ENCODE data around the gene OSCP1. TPM values are rescaled to one million over a fixed set of nuclear protein-coding genes. Genes with fewer than 3 reads are reported as not detected.

The OSCP1 gene
- total RNA-seq, 1 donor from 2014 or later = 7.1 TPM

DNA sequence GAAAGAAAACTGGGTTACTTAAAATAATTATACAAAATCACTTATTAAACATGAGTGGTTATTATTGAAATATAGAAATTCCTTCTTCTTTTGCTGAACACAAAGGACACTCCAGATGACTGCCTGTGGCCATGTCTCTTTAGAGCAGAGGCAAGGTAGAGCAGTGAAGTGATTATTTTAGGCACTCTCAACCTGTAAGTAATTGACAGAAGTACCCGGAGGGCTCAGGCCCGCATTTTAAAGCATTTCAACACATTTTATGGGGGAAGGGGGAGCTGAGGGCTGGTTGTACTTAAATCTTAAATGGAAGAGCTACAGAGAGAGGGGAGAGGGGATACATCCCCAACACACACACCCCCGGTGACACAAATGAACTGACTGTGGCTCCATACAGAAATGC lies 10.2 kb downstream of the OSCP1 start:
- DNase-seq = no peak
- Histone ChIP-seq H3K36me3 (peaks cover 5% of the 10 kb centered on the region), H3K9me3 (replicated peaks) (no peaks in the 10 kb centered on the region), H3K4me1 (no peaks in the 10 kb centered on the region), H3K27me3 (ENCODE audit: low read depth) (no peaks in the 10 kb centered on the region), H3K4me3 (no peak overlapping the region), H3K27ac (replicated peaks) (no peak overlapping the region)
- TF ChIP-seq, protein P1, sequence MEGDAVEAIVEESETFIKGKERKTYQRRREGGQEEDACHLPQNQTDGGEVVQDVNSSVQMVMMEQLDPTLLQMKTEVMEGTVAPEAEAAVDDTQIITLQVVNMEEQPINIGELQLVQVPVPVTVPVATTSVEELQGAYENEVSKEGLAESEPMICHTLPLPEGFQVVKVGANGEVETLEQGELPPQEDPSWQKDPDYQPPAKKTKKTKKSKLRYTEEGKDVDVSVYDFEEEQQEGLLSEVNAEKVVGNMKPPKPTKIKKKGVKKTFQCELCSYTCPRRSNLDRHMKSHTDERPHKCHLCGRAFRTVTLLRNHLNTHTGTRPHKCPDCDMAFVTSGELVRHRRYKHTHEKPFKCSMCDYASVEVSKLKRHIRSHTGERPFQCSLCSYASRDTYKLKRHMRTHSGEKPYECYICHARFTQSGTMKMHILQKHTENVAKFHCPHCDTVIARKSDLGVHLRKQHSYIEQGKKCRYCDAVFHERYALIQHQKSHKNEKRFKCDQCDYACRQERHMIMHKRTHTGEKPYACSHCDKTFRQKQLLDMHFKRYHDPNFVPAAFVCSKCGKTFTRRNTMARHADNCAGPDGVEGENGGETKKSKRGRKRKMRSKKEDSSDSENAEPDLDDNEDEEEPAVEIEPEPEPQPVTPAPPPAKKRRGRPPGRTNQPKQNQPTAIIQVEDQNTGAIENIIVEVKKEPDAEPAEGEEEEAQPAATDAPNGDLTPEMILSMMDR (IDR thresholded peaks at IDR 0.05; ENCODE audit: borderline replicate concordance) = no peak
- intact Hi-C loops (cut with micrococcal nuclease) = no loop called here

DNA sequence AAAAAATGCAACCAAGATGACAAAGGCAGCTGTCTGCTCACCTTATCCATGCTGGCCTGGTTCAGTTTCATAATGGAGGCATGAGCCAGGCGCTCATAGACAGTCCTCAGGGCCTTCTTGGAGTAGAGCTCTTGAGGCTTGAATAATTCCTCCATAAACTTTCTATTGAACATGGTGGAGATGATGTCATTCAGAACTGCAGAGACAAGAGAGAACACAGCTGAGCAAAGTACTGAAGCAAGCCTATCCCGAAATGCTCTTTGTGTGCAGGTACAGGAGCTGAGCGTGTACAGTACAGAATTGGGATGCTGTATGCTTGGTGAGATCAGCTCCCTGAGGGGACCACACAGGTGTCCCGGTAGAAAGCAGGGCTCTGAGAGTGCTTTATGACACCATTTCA lies 11.5 kb downstream of the OSCP1 start:
- Histone ChIP-seq H3K27me3 (ENCODE audit: low read depth) (no peaks in the 10 kb centered on the region), H3K36me3 (peaks cover 5% of the 10 kb centered on the region), H3K4me1 (no peaks in the 10 kb centered on the region), H3K9me3 (replicated peaks) (no peaks in the 10 kb centered on the region), H3K4me3 (no peak overlapping the region), H3K27ac (replicated peaks) (no peak overlapping the region)
- TF ChIP-seq, protein P1 (IDR thresholded peaks at IDR 0.05; ENCODE audit: borderline replicate concordance) = no peak
- intact Hi-C loops (cut with micrococcal nuclease) = no loop called here
- no peak for DNase-seq

DNA sequence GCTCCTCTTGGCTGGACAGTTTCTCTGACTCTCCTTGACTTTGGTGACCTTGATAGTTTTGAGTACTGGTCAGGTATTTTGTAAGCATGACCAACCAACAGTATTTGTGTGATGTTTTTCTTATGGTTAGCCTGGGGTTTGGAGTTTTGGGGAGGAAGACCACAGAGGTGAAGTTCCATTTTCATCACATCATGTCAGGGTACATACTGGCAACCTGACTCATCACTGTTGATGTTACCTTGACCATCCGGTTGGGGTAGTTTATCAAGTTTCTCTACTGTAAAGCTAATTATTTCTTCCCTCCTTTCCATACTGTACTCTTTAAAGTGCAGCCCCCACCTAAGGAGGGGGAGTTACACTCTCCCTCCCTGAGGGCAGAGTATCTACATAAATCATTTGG lies 13.4 kb downstream of the OSCP1 start:
- no peaks in the 10 kb centered on the region for H3K4me1 ChIP-seq
- no peak overlapping the region for H3K4me3 ChIP-seq
- peaks cover 17% of the 10 kb centered on the region for H3K36me3 ChIP-seq
- DNase-seq = no peak
- H3K27ac ChIP-seq (replicated peaks) = no peak overlapping the region
- intact Hi-C loops (cut with micrococcal nuclease) = no loop called here
- H3K9me3 ChIP-seq (replicated peaks) = no peaks in the 10 kb centered on the region
- no peaks in the 10 kb centered on the region for H3K27me3 ChIP-seq (ENCODE audit: low read depth)
- TF ChIP-seq, protein P1 (IDR thresholded peaks at IDR 0.05; ENCODE audit: borderline replicate concordance) = no peak

DNA sequence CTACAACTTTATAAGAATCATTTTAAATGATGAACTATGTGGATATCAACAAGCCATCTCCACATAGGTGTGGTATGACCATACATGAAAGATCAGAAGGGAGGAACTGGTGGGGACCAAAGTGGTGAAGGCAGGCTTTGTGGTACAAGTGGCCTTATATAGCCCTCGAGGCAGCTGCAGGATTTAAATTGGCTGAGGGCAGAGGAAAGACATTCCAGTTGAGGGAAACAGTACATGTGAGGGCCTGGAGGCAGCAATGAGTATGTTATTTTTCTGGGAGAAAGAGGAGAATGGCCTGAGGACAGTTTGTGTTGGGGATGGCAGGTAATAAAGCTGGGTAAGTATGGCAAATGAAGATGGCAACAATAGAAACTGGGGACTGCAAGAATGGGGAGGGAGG lies 17.1 kb downstream of the OSCP1 start:
- H3K4me1 ChIP-seq = no peaks in the 10 kb centered on the region
- H3K9me3 ChIP-seq (replicated peaks) = no peaks in the 10 kb centered on the region
- TF ChIP-seq, protein P1 (IDR thresholded peaks at IDR 0.05; ENCODE audit: borderline replicate concordance) = no peak
- H3K36me3 ChIP-seq = peaks cover 19% of the 10 kb centered on the region
- no peaks in the 10 kb centered on the region for H3K27me3 ChIP-seq (ENCODE audit: low read depth)
- DNase-seq = no peak
- intact Hi-C loops (cut with micrococcal nuclease) = no loop called here
- no peak overlapping the region for H3K27ac ChIP-seq (replicated peaks)
- no peak overlapping the region for H3K4me3 ChIP-seq

DNA sequence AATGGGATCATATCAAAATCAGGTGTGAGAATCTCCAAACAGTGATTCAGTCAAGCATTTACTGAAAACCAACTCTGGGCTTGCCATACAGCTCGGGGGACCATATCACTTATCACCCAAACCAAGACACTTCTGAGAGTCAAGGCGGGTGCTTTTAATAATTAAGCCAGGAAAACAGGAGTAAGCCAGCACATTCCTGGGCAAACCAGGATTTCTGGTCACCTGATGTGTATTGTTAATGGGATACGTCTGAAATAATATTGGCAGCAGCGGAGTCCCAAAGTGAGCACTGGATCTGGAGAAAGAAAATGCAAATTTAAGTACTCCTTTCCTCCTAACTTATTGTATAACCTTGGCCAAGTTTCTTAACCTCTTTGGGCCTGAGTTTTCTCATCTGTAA lies 17.6 kb downstream of the OSCP1 start:
- Histone ChIP-seq H3K4me3 (no peak overlapping the region), H3K27ac (replicated peaks) (no peak overlapping the region), H3K27me3 (ENCODE audit: low read depth) (no peaks in the 10 kb centered on the region), H3K4me1 (no peaks in the 10 kb centered on the region), H3K9me3 (replicated peaks) (no peaks in the 10 kb centered on the region), H3K36me3 (peaks cover 19% of the 10 kb centered on the region)
- TF ChIP-seq, protein P1 (IDR thresholded peaks at IDR 0.05; ENCODE audit: borderline replicate concordance) = no peak
- intact Hi-C loops (cut with micrococcal nuclease) = no loop called here
- no peak for DNase-seq

DNA sequence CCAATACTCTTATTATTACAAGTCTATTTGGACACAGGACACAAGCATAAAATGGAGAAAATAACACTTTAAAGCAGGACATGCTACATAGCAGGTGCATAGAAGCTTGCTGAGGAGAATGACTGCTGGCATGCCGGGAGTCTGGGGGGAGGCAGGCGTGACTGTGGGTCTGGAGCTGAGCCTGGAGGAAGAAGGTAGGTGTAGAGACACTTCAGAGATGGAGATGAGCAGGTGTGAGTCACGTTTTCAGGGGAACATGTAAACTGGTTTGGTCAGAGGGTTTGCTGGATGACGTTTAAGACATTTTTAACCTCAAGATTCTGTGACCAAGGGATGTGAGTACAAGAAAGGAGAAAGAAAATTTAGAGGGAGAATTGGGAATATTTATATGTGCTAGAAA lies 24.5 kb downstream of the OSCP1 start:
- peaks cover 13% of the 10 kb centered on the region for H3K36me3 ChIP-seq
- TF ChIP-seq, protein P1 (IDR thresholded peaks at IDR 0.05; ENCODE audit: borderline replicate concordance) = no peak
- intact Hi-C loops (cut with micrococcal nuclease) = no loop called here

More for the DNA sequence above, 24.5 kb downstream of the OSCP1 start:
- no peaks in the 10 kb centered on the region for H3K27me3 ChIP-seq (ENCODE audit: low read depth)
- H3K4me3 ChIP-seq = no peak overlapping the region
- H3K9me3 ChIP-seq (replicated peaks) = no peaks in the 10 kb centered on the region
- no peak for DNase-seq
- no peak overlapping the region for H3K27ac ChIP-seq (replicated peaks)
- H3K4me1 ChIP-seq = no peaks in the 10 kb centered on the region
